GM18907 (cell line): ENCODE measurements around the gene NME1.
"Not testable (repeated sequence)": the region's sequence is repeated elsewhere in the genome, so short reads cannot be mapped to it uniquely, and the experiment has no call there.

ENCODE experiments used
- ATAC-seq: cut with Tn5 transposase; IDR thresholded peaks from one replicate; pipeline ENCODE4 v1.9.1; 2021; ENCODE audit warnings: mild to moderate bottlenecking, moderate library complexity; ENCODE audit not compliant: unreplicated experiment

Gene NME1

GRCh38 chr17:51153210-51154072 is at the start of gene NME1:
Gene NME1, plus strand, starts transcription at chr17:51153559. Its CDS starts 2,096 bp downstream, at chr17:51155655.
- ATAC-seq, result peak; percentile 96

DNA sequence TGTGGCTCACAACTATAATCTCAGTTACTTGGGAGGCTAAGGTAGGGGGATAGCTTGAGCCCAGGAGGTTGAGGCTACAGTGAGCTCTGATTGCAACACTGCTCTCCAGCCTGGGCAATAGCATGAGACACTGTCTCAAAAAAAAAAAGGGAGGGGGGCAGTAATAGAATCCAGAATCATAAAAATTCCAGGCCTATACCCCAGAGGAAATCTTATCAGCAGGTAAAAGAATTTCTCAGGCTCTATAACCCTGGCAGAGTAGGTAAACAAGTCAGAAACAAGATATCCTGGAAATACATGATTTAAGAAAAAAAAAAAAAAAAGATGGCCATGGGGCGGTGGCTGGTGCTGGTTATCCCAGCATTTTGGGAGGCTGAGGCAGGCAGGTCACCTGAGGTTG is 45.6 kb upstream of the NME1 start:
- ATAC-seq, result no peak

DNA sequence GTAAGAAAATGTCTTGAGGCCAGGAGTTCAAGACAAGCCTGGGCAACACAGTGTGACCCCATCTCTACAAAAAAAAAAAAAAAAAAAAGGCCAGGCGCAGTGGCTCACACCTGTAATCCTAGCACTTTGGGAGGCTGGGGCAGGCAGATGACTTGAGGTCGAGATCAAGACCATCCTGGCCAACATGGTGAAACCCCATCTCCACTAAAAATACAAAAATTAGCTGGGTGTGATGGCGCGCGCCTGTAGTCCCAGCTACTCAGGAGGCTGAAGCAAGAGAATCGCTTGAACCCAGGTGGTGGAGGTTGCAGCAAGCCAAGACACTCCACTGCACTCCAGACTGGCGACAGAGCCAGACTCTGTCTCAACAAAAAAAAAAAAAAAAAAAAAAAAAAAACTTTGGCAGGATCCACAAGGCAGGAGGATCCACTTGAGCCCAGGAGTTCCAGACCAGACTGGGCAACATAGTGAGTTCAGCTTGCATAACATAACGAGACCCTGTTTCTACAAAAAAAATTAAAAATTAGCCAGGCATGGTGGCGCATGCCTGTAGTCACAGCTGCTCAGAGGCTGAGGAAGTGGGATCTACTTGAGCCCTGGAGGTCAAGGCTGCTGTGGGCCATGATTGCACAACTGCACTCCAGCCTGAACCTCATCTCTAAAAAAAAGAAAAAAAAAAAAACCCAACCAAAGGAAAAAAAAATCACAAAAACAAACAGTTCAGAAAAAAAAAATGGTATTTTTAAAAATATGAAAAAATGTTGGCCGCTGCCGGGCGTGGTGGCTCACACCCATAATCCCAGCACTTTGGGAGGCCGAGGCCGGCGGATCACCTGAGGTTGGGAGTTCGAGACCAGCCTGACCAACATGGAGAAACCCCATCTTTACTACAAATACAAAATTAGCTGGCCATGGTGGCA is 40.8 kb upstream of the NME1 start:
- peak; percentile 68 for ATAC-seq

GRCh38 chr17:51115179-51115578 is 38.2 kb upstream of the NME1 start:
- ATAC-seq, result no peak

- no peak for ATAC-seq
Measured at GRCh38 chr17:51118330-51119195, 34.8 kb upstream of the NME1 start.

- peak; percentile 22 for ATAC-seq
Measured at GRCh38 chr17:51119415-51120356, 33.7 kb upstream of the NME1 start.

- peak; percentile 33 for ATAC-seq
Measured at GRCh38 chr17:51120357-51120738, 33.0 kb upstream of the NME1 start.

DNA sequence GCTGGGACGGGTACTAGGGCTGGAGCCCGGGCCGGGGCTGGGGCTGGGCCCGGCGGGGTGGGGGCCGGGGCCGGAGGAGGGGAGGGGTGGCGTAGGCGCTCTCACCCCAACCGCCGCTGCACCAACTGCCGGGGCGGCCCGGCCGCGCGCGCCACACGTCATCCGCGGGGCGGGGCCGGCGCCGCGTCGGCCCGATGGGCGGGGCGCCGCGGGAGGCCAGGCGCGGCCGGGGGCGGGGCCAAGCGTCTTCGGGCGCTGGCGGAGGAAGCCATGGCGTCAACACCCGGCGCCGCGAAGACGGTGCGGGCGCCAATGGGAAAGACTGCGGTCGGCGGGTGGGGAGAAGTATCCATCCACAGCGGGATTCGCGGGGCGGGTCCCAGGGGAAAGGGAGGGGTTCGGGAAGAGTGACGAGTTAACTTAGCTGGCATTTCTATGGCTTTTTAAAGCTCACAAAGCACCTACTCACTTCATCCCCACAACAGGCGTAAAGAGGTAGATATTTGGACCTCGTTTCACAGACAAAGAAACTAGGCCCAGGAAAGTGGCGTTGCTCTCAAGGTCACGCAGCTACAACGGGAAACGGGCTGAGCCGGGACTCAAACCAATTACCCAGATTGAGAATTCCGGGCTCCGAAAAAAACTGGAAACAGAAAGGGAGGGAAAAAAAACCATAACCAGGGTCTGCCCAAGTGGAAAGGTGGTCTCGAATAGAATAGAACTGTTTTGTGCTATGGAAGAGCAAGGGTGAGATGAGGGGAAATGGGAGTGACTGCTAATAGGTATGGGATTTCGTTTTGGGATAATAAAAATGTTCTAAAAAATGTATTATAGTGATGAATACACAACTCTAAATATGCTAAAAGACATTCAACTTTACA is 32.4 kb upstream of the NME1 start, which contains the start of gene SPAG9:
Gene SPAG9 (minus strand): TSS at position 130 of the 881 bp plus-strand sequence. CDS start 212 bp downstream, outside the sequence.
- peak; percentile 74 for ATAC-seq

- peak; percentile 35 for ATAC-seq
Measured at GRCh38 chr17:51121620-51122472, 31.5 kb upstream of the NME1 start.

DNA sequence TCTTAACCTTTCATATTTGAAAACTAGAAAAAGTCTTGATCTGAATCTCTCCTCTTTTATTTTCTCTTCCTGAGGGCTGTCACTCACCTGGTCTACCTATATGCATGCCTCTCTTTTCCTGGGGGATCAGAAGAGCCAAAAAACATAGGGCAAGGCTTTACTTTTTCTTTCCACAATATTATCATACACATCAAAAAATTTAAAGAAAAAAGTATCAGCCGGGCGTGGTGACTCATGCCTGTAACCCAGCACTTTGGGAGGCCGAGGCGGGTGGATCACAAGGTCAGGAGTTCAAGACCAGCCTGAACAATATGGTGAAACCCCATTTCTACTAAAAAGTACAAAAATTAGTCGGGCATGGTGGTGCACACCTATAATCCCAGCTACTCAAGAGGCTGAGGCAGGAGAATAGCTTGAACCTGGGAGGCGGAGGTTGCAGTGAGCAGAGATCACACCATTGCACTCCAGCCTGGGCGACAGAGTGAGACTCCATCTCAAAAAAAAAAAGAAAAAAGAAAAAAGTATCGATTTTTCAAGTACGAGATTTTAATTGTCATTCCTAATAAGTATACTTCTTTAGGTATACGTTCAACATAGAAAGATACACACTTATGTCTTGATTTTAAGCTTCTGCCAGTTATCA is 30.8 kb upstream of the NME1 start:
- ATAC-seq, result not testable (repeated sequence)

GRCh38 chr17:51124640-51125503 is 28.5 kb upstream of the NME1 start:
- ATAC-seq, result no peak

GRCh38 chr17:51128076-51128475 is 25.3 kb upstream of the NME1 start:
- ATAC-seq, result no peak

GRCh38 chr17:51132964-51133319 is 20.4 kb upstream of the NME1 start:
- peak; percentile 73 for ATAC-seq

GRCh38 chr17:51133365-51133764 is 20.0 kb upstream of the NME1 start:
- no peak for ATAC-seq

GRCh38 chr17:51135956-51136355 is 17.4 kb upstream of the NME1 start:
- ATAC-seq, result no peak

DNA sequence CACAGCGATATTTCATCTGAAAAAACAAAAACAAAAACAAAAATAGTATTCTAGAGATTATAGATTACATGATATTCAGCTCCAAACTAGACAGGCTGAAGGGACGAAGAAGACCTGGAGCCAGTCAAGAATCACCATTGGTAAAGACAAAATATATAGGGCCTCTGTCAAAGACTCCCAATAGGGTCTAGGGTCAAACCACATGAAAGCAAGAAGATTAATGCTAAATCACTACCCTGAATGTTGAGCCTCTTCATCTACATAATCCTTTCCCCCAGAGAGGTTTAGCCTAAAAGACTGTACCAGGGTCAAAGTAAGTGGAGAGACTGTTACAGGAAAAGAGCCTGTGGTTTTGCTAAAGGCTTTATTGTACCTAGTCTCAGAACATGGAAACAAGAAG is 10.8 kb upstream of the NME1 start:
- no peak for ATAC-seq
